Tibial artery (tissue), 4 donors: ENCODE measurements around the gene TACC2.

Experiments
- DNase-seq, 2 donors: peaks; one replicate each; pipeline ENCODE4 v3.0.0-alpha.2; 2019
- H3K27ac ChIP-seq, 2 donors: fragments of 200-600 bp; sonication (generic) in 1 of 2; 1 replicate in 1 of 2; 2 replicates in 1 of 2; pipeline ENCODE4 v1.5.1; 2018 to 2019; ENCODE audit warnings: mild to moderate bottlenecking in 1 of 2
- H3K27me3 ChIP-seq, 2 donors: fragments of 200-600 bp; sonication (generic) in 1 of 2; one replicate each; pipeline versions ENCODE4 v1.5.1 to v1.6.0; 2016 to 2019
- H3K36me3 ChIP-seq, 3 donors: fragments of 200-600 bp; sonication (generic) in 2 of 3; one replicate each; pipeline ENCODE4 v1.5.1; 2016 to 2019; ENCODE audit warnings: mild to moderate bottlenecking in 2 of 3
- H3K4me1 ChIP-seq, 4 donors: fragments of 200-600 bp; sonication (generic) in 2 of 4; 1 replicate in 3 of 4; 2 replicates in 1 of 4; pipeline ENCODE4 v1.5.1; 2016 to 2019
- H3K4me3 ChIP-seq, 2 donors: fragments of 200-600 bp; sonication (generic) in 1 of 2; 1 replicate in 1 of 2; 2 replicates in 1 of 2; pipeline ENCODE4 v1.5.1; 2018 to 2019; ENCODE audit warnings: mild to moderate bottlenecking in 2 of 2
- H3K9me3 ChIP-seq, 3 donors: fragments of 200-600 bp; sonication (generic) in 1 of 3; one replicate each; pipeline ENCODE4 v1.5.1; 2016 to 2019
- CTCF ChIP-seq, 2 experiments: fragments of 200-600 bp in 1 of 2; fragments of 450-650 bp in 1 of 2; IDR thresholded peaks; one replicate each; pipeline ENCODE4 v1.5.1; 2017 to 2019; ENCODE audit warnings: antibody characterized with exemption in 2 of 2, mild to moderate bottlenecking in 1 of 2, moderate library complexity in 1 of 2
- intact Hi-C: fragments of 100-400 bp; cut with DNase I; formaldehyde crosslinking; loops from one replicate; pipeline ENCODE4 v1.15.0; 2023; ENCODE audit warnings: low total_unique reads

The TACC2 gene

GRCh38 chr10:121949451-121949850 is 39.5 kb upstream of the TACC2 start:
- DNase-seq: no peak
- no peak for TF ChIP-seq CTCF (IDR thresholded peaks at IDR 0.05)
- Histone ChIP-seq H3K4me3 (no peak overlapping the region), H3K4me1 (peaks cover 0 to 7% (median 2%) of the 10 kb centered on the region in 4 donors), H3K36me3 (peaks cover 3 to 9% (median 4%) of the 10 kb centered on the region in 3 donors), H3K27me3 (no peaks in the 10 kb centered on the region), H3K27ac (no peak overlapping the region), H3K9me3 (no peaks in the 10 kb centered on the region)
- intact Hi-C loops: no loop called here

- H3K4me3 ChIP-seq: no peak overlapping the region
- H3K27me3 ChIP-seq: no peaks in the 10 kb centered on the region
- H3K9me3 ChIP-seq: no peaks in the 10 kb centered on the region
- no peak overlapping the region for H3K27ac ChIP-seq
- DNase-seq: no peak
- TF ChIP-seq CTCF (IDR thresholded peaks at IDR 0.05): no peak
- H3K4me1 ChIP-seq: peaks cover 0 to 7% (median 2%) of the 10 kb centered on the region in 4 donors
- peaks cover 15 to 35% (median 25%) of the 10 kb centered on the region in 3 donors for H3K36me3 ChIP-seq
- intact Hi-C loops: no loop called here
These were observed 36.7 kb upstream of the TACC2 start for GRCh38 chr10:121952226-121952625.

GRCh38 chr10:121956111-121957061 is 32.6 kb upstream of the TACC2 start:
- no peaks in the 10 kb centered on the region for H3K9me3 ChIP-seq
- no peak for TF ChIP-seq CTCF (IDR thresholded peaks at IDR 0.05)
- intact Hi-C loops: no loop called here
- H3K36me3 ChIP-seq: peaks cover 43 to 61% (median 49%) of the 10 kb centered on the region in 3 donors
- DNase-seq: no peak
- H3K4me1 ChIP-seq: no peaks in the 10 kb centered on the region
- no peak overlapping the region for H3K27ac ChIP-seq
- H3K27me3 ChIP-seq: no peaks in the 10 kb centered on the region
- no peak overlapping the region for H3K4me3 ChIP-seq

- DNase-seq: no peak
- Histone ChIP-seq H3K27ac (no peak overlapping the region), H3K27me3 (no peaks in the 10 kb centered on the region), H3K4me3 (no peak overlapping the region), H3K36me3 (peaks cover 38 to 82% (median 59%) of the 10 kb centered on the region in 3 donors), H3K9me3 (no peaks in the 10 kb centered on the region), H3K4me1 (no peaks in the 10 kb centered on the region)
- intact Hi-C loops: no loop called here
- no peak for TF ChIP-seq CTCF (IDR thresholded peaks at IDR 0.05)
These were observed 29.3 kb upstream of the TACC2 start for GRCh38 chr10:121959671-121960070.

- no peaks in the 10 kb centered on the region for H3K27me3 ChIP-seq
- intact Hi-C loops: no loop called here
- no peak for TF ChIP-seq CTCF (IDR thresholded peaks at IDR 0.05)
- DNase-seq: no peak
- no peaks in the 10 kb centered on the region for H3K9me3 ChIP-seq
- no peaks in the 10 kb centered on the region for H3K4me1 ChIP-seq
- no peak overlapping the region for H3K27ac ChIP-seq
- H3K4me3 ChIP-seq: no peak overlapping the region
- H3K36me3 ChIP-seq: peaks cover 45 to 84% (median 61%) of the 10 kb centered on the region in 3 donors
These were observed 27.5 kb upstream of the TACC2 start for GRCh38 chr10:121961456-121961855.
